GM21825 (cell line): ENCODE data around the gene TRIM49C.
"Not testable (repeated sequence)": the region's sequence is repeated elsewhere in the genome, so short reads cannot be mapped to it uniquely, and the experiment has no call there.

ENCODE experiments used
- ATAC-seq: cut with Tn5 transposase; IDR thresholded peaks from one replicate; pipeline ENCODE4 v1.9.1; 2021; ENCODE audit warnings: mild to moderate bottlenecking, moderate library complexity; ENCODE audit not compliant: unreplicated experiment

Gene TRIM49C

GRCh38 chr11:90030806-90031205, at the start of gene TRIM49C:
Gene TRIM49C (plus strand): TSS chr11:90031106. CDS start chr11:90035212, 4,106 bp downstream.
- ATAC-seq, result not testable (repeated sequence)

- not testable (repeated sequence) for ATAC-seq
Observed at GRCh38 chr11:90024184-90024583, 6.7 kb upstream of the TRIM49C start.

- not testable (repeated sequence) for ATAC-seq
Observed at GRCh38 chr11:90051591-90052209, 20.8 kb downstream of the TRIM49C start.

DNA sequence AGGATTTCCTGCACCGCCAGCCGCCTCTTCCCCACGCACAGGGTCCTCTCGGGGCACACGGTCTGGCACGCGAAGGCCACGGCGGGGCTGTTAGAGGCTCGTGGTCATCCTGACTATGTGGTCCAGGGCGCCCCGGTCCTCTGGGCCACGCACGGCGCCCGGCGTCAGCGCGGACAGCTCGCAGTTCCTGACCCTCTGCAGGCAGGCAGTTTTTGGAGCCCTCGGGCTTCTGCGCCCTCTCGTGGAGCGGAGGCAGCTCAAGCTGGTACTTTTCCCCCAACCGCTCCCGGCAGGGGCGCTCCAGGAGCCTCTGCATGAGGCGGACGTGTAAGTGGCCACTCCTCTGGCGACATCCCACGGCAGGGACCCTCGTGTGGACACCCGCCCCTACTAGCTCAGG, 21.4 kb downstream of the TRIM49C start:
- ATAC-seq, result not testable (repeated sequence)

DNA sequence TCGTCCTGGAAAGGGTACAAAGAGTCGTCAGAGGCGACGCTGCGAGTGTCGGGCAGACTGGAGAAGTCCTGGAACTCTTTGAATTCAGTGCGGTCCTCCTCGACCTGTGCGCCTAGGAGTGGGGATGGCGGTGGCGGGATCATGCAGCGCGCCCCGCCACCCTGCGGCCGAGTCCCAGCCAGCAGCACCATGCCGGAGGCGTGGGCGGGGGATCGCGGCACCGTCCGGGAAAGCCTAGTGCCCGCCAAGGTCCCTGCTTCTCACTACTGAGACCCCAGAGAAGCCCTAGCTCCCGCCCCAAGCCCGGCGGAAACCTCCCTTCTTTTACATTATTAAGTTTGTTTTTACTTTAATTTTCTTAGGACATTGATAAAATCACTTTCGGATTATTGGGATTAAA, 22.6 kb downstream of the TRIM49C start:
- not testable (repeated sequence) for ATAC-seq

- not testable (repeated sequence) for ATAC-seq
Observed at GRCh38 chr11:90085650-90086049, 54.7 kb downstream of the TRIM49C start, which contains the start of gene UBTFL1. Gene UBTFL1 (plus strand): TSS chr11:90085950. CDS start chr11:90085950, 0 bp downstream.

GRCh38 chr11:90088731-90089130, 57.8 kb downstream of the TRIM49C start:
- ATAC-seq, result not testable (repeated sequence)
